HG03064 (cell line): ENCODE data around the gene RPL36.

ENCODE experiments used
- ATAC-seq: cut with Tn5 transposase; IDR thresholded peaks from one replicate; pipeline ENCODE4 v1.9.1; 2021; ENCODE audit warnings: low read depth; ENCODE audit not compliant: unreplicated experiment

RPL36 gene

DNA sequence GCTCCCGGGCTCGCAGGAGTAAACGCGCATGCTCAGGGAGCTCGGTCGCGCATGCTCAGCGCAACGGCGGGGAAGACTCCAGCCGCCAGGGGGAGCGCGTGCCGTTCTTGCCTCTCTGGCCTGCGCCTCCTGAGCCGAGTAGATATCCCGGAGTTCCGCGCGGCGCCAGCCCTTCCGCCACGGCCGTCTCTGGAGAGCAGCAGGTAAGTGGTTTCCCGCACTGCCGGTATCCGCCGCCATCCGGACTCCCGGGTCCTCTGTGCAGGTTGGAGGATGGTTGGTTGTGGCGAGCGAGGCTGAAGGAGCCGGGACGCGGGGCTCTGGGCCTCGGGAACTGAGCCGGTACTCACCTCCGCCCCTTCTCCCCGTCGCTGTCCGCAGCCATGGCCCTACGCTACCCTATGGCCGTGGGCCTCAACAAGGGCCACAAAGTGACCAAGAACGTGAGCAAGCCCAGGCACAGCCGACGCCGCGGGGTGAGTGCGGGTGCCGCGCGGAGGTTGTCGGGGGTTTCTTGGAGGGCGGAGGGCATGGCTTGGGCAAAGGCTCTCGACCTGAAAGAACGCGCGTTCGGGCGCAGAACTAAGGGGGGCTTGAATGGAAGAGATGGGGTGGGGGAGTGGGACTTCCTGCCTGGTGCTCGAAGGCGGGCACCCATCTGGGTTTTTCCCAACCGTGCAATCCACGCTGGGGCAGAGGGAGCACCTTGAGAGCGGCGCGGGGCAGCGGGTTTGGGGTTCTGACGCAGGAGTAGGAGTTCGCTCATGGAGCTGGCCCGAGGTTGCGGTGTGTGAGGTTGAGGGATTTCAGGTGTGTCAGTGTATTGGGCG is at the start of gene RPL36:
RPL36 (plus strand) TSS at position 171 of the 830 bp plus-strand sequence; CDS start at position 384, 213 bp downstream.
- peak; percentile 38 for ATAC-seq

DNA sequence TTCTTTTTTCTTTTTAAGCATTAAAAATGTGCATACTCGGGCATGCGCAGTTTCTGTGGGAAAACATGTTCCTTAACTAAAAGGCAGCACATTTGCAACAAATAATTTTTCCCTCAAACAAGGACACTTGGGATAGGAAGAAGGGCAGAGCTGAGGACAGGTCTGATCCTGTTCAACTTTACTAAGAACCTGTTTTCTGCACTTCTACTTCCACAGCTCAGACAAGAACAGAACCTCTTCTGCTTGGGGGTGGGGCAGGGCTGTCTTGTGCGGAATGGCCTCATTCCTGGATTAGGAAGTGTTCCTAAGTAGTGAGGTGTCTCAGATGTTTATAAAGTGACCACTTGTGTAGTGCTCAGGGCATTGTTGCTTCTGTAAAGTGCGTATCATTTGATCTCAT is 48.9 kb upstream of the RPL36 start:
- ATAC-seq = no peak

DNA sequence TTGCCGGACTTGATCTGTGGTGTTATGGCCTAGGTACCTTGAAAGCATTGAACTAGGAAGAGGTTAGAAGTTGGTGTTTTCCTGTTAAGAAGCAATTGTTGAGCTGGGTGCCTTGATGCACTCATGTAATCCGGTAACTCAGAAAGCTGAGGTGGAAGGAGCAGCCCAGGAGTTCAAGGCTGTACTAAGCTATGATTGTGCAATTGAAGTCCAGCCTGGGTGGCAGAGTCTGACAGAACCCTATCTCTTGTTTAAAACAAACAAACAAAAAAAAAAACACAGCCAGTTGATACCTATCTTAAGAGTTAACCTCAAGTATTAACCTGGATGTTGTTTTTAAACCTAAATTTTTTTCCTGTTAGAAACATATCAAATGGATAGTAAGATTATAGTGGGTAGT is 47.9 kb upstream of the RPL36 start:
- no peak for ATAC-seq

DNA sequence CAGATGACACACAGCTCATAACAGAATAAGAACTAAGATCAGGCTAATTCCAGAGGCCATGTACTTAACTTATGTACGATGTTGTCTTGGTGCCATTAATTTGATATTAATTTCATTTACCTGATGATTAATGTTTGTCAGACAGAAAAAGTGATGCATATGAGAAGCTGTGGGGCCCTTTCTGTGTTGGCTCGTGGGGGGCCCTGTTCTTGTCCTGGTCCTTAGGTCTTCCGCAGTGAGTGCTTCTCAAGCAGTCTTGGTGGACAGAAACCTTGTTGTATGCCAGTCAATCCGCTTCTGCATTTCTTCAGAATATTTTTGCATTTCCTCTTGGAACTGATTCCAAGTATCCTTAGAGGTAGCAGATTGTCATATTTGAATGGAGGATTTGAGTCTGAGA is 47.0 kb upstream of the RPL36 start:
- ATAC-seq = no peak

DNA sequence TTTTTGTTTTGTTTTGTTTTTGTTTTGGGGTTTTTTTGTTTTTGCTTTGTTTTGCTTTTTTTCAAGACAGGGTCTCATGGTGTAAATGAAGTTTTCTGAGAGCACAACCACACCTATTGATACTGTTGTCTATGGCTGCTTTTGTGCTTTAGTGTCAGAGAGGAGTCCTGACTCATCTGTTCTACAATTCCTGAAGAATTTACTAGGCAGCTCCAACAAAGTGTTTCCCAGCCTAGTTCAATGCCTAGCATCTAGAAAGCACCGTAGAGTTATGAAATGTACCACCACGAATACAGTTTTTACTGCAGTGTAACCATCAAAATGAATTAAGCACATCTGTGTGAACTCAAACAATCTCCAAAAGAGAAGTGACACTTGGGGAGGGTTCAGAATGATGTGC is 46.1 kb upstream of the RPL36 start:
- no peak for ATAC-seq

DNA sequence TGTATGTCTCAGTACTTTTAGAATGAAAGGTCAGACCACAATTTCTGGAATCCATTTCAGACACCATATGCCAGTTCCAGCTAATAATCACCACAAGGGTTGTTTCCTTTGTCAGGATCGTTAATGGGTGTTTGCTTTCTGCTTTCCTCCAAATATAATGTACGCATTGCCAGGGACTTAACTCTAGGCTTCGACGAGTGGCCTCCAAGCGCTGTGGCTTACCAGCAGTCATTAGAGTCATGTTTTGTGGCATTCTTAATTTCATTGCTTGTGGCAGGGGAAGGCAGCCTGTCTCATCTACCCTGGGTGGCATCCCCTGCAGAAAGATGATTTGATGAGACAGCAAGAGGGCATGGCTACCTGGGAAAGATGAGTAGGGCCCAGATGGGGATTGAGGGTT is 44.7 kb upstream of the RPL36 start:
- no peak for ATAC-seq

DNA sequence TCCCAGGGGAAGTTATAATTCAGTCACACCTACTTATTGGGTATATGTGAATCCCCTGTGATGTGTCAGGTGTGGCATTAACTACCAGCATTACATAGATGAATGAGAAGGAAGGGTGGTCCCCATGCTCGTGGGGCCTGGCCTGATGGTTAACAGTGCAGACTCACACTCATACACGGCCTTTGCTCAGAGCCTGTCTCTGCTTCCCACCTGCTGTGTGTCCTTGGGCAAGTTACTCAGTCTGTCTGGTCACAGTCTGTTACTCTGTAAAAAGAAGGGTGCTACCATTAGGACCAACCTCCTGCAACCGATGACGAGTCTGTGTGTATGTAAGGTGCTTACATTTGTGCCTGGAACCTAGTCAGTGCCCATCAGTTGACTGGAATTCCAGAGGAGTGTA is 43.4 kb upstream of the RPL36 start:
- no peak for ATAC-seq

DNA sequence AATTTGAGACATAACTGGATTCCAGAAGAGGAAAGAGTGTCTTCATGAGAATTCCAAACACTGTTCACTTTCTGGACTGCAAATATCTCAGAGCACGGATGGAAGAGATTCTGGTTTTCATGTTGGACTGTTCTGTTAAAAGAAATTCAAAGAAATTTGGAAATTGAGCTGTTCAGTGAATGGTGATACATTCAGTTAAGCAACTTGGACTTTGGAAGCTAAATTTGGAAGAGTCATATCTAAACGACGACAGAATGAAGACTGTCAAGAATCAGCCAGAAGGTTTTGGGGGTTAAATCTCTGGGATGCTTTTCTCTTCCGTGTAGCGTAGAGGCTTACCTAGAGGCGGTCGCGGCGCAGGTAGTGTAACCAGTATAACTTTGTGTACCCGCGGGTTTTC is 41.6 kb upstream of the RPL36 start:
- no peak for ATAC-seq

DNA sequence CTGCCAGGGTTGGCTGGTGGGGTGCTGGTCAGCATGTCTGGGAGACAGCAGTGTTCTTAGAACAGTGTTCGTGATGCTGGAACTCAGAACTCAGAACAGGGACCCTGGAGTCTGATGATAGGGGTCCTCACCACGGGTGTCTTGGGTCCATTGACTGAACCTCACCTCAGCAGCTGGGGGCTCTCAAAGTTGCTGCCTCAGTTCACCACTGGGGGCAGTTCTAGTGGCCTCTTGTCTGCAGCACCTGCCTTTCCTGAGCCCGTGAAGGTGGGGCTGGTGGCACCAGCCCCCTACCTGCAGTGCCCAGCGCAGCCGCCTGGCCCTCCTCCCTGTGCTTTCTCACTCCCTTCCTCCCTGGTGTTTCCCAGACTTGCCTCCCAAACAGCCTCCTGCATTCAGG is 38.7 kb upstream of the RPL36 start:
- ATAC-seq = no peak

DNA sequence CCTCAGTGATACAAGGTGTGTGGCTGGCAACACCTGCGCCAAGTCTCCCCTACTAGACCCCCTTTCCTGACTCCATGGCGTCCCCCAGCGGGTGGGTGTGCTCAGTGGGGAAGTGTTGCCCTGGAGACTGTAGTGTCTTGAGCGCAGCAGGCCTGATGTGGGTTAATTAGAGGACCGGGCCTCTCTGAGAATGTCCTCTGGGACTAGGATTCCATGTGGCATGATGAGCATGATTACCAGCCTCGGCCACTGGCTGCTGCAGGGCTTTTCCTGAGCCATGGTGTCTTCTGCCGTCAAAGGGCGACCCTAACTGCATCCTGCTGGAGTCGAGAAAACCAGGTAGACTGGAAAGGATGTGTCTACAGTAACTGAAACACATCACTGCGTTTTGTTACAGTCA is 37.8 kb upstream of the RPL36 start:
- no peak for ATAC-seq

DNA sequence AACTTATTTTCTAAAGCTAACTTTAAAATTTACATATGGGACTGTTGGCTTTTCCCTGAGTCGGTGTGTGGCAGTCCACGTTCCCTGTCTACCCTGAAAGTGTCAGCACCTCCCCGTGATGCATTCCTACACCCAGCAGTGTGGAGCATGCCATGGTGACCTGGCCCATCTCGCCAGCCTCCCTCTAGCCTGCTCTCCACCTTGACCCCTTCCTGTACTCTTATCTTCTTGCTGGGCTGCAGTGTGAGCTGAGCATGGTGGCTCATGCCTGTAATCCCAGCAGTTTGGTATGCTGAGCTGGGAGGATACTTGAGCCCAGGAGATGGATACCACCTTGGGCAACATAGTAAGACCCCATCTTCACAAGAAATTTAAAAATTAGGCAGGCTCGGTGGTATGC is 35.2 kb upstream of the RPL36 start:
- no peak for ATAC-seq

DNA sequence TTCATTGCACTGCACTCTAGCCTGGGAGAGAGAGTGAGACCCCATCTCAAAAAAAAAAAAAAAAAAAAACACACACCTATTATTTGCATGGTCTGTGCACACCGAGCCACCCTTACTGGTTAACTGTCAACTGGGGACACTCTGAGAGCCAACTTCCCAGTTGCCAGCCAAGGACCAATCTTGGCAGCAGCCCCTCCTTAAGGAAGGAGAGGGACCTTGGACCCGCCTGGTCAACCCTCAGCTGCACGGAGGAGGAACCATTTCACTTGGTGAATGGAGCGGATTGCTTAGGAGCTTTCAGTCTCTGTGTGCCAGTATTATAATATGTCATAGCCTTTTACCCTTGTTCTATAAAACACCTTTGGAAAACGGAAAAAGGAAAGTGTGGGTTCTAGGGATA is 34.7 kb upstream of the RPL36 start:
- ATAC-seq = no peak

DNA sequence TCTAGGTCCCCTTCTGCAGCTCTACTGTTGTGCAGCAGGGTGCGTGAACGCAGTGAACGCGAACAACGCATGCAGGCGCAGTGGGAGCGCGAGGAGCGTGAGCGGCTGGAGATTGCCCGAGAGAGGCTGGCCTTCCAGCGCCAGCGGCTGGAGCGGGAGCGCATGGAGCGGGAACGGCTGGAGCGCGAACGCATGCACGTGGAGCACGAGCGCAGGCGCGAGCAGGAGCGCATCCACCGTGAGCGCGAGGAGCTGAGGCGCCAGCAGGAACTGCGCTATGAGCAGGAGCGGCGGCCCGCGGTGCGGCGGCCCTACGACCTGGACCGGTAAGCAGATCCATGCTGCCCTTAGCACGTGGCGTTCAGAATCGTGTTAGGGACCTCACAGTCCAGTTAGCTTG is 28.6 kb upstream of the RPL36 start:
- no peak for ATAC-seq

DNA sequence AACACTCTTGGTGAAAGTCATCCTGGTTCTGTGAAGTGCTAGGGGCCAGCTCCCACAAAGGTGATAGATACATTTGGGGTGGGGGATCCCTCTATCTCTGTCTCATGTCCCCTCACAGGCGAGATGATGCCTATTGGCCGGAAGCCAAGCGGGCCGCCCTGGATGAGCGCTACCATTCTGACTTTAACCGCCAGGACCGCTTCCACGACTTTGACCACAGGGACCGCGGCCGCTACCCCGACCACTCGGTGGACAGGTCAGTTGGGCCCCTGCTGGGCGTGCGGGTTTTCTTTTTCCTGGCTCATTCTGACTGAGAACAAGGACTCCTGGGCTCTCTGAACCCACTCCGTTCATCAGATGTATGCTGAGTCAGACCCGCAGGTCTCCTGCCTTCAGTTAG is 26.2 kb upstream of the RPL36 start:
- no peak for ATAC-seq

DNA sequence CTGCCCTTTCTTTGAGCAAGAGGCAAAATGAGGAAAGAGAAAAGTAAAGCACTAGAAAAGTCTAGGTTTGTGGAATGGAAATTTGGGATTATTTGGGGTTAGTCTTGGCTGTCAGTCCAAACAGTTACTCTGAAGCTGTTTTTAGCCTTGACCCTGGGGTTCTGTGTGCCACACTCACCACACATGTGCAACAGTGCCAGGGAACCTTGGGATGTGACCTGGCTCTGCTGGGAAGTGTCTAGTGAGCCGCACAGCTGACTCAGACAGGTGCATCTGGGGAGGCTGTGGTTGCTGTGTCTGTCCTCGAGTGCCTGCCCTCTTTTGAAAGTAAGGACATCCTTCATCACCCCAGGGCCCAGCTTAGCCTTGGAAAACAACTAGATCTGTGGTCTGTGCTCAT is 25.6 kb upstream of the RPL36 start:
- no peak for ATAC-seq

DNA sequence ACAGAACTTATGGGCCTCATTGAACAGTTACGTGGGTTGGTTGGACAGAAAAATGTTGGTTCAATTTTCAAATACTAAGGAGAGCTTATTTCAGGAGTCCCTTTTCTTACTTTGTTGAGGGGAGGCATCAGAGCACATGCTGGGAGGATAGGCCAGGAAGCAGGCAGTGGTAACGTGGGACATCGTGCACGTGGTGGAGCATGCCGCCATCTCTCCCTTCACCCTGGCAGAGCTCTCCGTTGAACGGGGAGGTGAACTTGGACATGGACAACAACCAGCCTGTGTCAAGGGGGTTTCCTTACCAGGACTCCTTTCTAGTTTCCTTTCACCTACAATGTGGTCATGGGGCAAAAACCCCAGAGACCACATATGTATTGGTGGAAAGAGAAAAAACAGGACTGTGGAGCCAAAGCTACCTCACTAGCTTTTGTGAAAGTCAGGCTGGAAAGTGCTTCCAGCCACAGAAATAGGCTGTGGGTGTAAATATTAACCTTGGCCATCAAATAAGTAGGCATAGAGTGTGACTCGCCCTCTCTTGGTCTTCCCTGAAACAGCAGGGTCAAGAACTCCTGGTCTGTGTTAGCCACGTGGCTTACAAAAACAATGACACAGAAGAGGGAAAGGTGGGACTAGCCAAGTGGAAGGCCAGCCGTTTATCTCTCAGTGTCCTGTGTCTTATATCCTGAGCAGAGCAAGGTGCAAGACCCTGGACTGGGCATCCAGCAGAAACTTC is 24.1 kb upstream of the RPL36 start:
- no peak for ATAC-seq

DNA sequence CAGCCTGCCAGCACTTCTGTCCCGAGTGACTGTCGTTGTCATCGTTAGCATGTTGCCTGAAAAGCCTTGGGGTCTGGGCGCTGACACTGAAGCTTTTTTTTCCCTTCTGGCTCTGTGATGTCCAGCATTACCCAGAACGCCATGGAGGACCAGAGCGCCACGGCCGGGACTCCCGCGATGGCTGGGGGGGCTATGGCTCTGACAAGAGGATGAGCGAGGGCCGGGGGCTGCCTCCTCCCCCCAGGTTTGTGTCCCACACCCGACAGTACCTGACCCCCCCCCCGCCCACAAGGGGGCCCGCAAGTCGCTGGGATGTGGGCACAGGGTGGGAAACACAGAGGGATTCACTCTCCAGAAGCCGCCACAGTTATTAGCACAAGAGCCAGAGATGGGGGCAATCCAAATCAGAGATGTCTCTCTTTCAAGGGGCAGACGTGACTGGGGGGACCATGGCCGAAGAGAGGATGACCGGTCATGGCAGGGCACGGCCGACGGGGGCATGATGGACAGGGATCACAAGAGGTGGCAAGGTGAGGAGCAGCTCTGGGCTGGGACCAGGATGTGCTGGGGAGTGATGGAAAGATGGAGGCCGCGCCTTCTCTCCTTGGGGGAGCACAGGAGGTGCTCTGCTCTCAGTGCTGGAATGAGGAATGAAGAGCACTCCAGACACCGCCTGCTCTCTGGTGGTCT is 23.0 kb upstream of the RPL36 start:
- ATAC-seq = no peak

DNA sequence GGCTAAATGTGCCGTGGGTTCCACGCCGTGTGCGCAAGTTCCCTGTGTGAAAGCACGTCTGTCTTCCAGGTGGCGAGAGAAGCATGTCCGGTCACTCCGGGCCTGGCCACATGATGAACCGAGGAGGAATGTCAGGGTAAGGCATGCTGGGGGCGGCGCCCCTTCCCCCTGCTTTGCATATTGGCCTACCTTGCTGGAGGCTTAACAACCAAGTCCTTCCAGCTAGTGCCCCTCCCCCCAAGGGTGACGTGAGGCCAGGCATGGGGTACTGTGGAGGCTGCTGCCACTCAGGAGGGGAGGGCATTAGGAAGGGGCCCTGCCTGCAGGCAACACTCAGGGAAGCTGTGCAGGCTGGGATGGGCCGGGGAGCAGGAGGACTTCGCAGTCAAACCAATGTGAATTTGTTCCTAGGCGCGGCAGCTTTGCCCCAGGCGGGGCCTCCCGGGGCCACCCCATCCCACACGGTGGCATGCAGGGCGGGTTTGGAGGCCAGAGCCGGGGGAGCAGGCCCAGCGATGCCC is 22.3 kb upstream of the RPL36 start:
- no peak for ATAC-seq

DNA sequence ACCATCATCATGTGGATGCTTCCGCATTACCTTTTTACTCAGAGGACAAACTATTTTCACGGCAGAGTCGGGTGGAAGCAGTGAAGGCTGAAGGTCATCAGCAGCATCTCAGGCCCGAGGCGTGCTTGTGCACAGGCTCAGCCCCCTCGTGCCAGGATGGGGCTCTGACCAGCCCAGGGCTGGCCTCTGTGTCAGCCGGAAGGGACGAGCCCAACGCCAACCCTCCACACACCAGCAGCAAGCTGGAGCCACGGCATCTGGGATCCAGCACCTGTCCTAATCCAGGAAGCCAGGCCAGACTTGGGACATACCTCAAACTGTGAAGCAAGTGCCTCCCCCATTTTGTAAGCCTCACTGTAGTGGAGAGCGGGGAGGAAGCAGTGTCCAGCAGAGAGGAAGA is 20.9 kb upstream of the RPL36 start:
- no peak for ATAC-seq

DNA sequence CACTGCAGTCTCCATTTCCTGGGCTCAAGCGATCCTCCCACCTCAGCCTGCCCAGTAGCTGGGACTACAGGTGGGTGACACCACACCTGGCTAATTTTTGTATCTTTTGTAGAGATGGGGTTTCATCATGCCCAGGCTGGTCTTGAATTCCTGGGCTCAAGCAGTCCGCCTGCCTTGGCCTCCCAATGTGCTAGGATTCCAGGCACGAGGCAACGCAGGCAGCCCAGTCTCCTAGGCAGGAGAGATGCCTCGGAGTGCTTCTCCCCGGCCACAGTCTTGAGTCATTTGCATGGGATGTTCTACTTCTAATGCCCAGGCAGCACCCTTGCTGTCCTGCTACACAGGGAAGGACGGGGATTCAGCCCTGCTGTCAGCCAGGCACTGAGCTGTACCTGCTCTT is 18.5 kb upstream of the RPL36 start:
- ATAC-seq = no peak

DNA sequence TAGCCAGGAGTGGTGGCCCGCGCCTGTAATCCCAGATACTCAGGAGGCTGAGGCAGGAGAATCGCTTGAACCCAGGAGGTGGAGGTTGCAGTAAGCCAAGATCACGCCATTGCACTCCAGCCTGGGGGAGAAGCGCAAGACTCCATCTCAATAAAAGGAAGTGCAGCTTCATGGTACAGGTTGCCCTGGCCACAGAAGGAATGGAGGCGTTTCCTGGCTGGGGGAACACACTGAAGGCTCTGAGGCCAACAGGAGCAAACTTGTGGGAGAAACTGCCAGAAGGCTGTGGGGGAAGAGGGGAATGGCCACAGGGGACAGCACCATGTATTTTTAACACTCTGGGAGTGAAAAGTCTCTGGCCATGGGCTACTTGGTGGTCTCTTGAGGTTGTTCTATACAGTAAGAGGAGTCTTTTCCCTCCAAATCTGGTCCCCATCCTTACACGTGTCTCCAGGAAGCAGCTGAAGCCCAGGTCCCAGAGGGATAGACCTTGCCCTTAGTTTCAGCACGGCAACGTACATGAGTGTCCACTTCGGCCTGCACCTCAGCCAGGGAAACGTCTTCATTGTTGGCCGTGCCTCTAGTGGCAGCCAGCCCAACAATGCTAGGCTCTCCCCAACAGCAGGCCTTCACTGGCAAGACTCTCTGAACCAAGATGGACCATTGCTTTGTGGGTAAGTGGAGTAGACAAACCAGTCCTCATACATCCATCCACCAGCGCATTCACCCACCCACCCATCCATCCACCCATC is 17.2 kb upstream of the RPL36 start:
- no peak for ATAC-seq
